Smooth muscle cell (in vitro differentiated cells): ENCODE data around the gene CCNQ. TPM values are rescaled to one million over a fixed set of nuclear protein-coding genes. Genes with fewer than 3 reads are reported as not detected.

ENCODE experiments used
- DNase-seq: peaks from one replicate; lab custom pipeline; 2025; ENCODE audit not compliant: unreplicated experiment; lab: John Stamatoyannopoulos, UW
- H2AFZ ChIP-seq: fragments of 200-600 bp; sonication (generic); 2 replicates; pipeline ENCODE4 v1.6.0; 2016; ENCODE audit warnings: antibody characterized with exemption, low read depth, mild to moderate bottlenecking
- H3F3A ChIP-seq: fragments of 200-600 bp; sonication (generic); 2 replicates; pipeline ENCODE4 v1.6.0; 2017; ENCODE audit warnings: antibody characterized with exemption, low read depth
- H3K27ac ChIP-seq: fragments of 200-600 bp; sonication (generic); 2 replicates; pipeline ENCODE4 v1.5.1; 2016; ENCODE audit warnings: low read depth, mild to moderate bottlenecking
- H3K27me3 ChIP-seq: fragments of 200-600 bp; sonication (generic); 2 replicates; pipeline ENCODE4 v1.6.1; 2016; ENCODE audit warnings: low read depth, mild to moderate bottlenecking
- H3K36me3 ChIP-seq: fragments of 200-600 bp; sonication (generic); 2 replicates; pipeline ENCODE4 v1.5.1; 2016; ENCODE audit warnings: low read depth
- H3K4me1 ChIP-seq: fragments of 200-600 bp; sonication (generic); 2 replicates; pipeline ENCODE4 v1.5.1; 2016; ENCODE audit warnings: low read depth
- H3K4me2 ChIP-seq: fragments of 200-600 bp; sonication (generic); 2 replicates; pipeline ENCODE4 v1.6.0; 2016; ENCODE audit warnings: mild to moderate bottlenecking
- H3K4me3 ChIP-seq: fragments of 200-600 bp; sonication (generic); 2 replicates; pipeline ENCODE4 v1.5.1; 2016; ENCODE audit warnings: mild to moderate bottlenecking
- H3K79me2 ChIP-seq: fragments of 200-600 bp; sonication (generic); 2 replicates; pipeline ENCODE4 v1.6.0; 2016; ENCODE audit warnings: low read depth, mild to moderate bottlenecking
- H3K9ac ChIP-seq: fragments of 200-600 bp; sonication (generic); 2 replicates; pipeline ENCODE4 v1.6.0; 2016; ENCODE audit warnings: low read depth
- H3K9me3 ChIP-seq: fragments of 200-600 bp; sonication (generic); replicated peaks from 2 replicates; pipeline ENCODE4 v1.5.1; 2016; ENCODE audit warnings: low read depth
- H4K20me1 ChIP-seq: fragments of 200-600 bp; sonication (generic); 2 replicates; pipeline ENCODE4 v1.6.0; 2016; ENCODE audit warnings: low read depth
- CTCF ChIP-seq: fragments of 200-600 bp; sonication (generic); IDR thresholded peaks from 2 replicates; pipeline ENCODE4 v1.5.1; 2017; ENCODE audit warnings: borderline replicate concordance, mild to moderate bottlenecking, antibody characterized with exemption; ENCODE audit not compliant: insufficient read depth, poor library complexity, severe bottlenecking
- WGBS: methylation state at CpG from one replicate; pipeline ENCODE4 v1.1.7; 2016; ENCODE audit warnings: low lambda C conversion rate; 5-methylcytosine and 5-hydroxymethylcytosine counted together
- polyA plus RNA-seq: library from polyadenylated mRNA; unstranded; fragments of >200 nt; fragmentation: Nextera tagmentation; extraction: Ambion mirVana; gene quantifications from 2 replicates; pipeline ENCODE4 v1.2.1, GENCODE V29; 2016
- total RNA-seq: library from RNA; depleted of rRNA; stranded (reverse); fragments of >200 nt; gene quantifications from 2 replicates; pipeline ENCODE4 v1.2.3, GENCODE V29; 2014

Gene CCNQ
- total and polyA plus RNA-seq, 2 experiments from 2014 or later: 9.4 to 27.3 TPM

- H3K27me3 ChIP-seq: no peaks in the 10 kb centered on the region
- no peak for DNase-seq
- no peaks in the 10 kb centered on the region for H3F3A ChIP-seq
- no peak overlapping the region for H3K4me2 ChIP-seq
- no peak for TF ChIP-seq CTCF
- no peak overlapping the region for H3K9ac ChIP-seq
- no peaks in the 10 kb centered on the region for H3K79me2 ChIP-seq
- H4K20me1 ChIP-seq: no peaks in the 10 kb centered on the region
- H3K36me3 ChIP-seq: no peaks in the 10 kb centered on the region
- no peak overlapping the region for H2AFZ ChIP-seq
- no peak overlapping the region for H3K27ac ChIP-seq
- no peaks in the 10 kb centered on the region for H3K9me3 ChIP-seq
- no peaks in the 10 kb centered on the region for H3K4me1 ChIP-seq
- WGBS: 92% methylated on average over 29 of the region's 29 CpGs
- H3K4me3 ChIP-seq: no peak overlapping the region
Observed at GRCh38 chrX:153588782-153589446, 10.0 kb downstream of the CCNQ start.

- H3F3A ChIP-seq: no peaks in the 10 kb centered on the region
- no peak overlapping the region for H2AFZ ChIP-seq
- no peaks in the 10 kb centered on the region for H3K4me1 ChIP-seq
- H3K36me3 ChIP-seq: no peaks in the 10 kb centered on the region
- H3K9me3 ChIP-seq: no peaks in the 10 kb centered on the region
- no peak overlapping the region for H3K4me2 ChIP-seq
- WGBS: 85% methylated on average over 18 of the region's 18 CpGs
- H3K27ac ChIP-seq: no peak overlapping the region
- no peaks in the 10 kb centered on the region for H3K79me2 ChIP-seq
- DNase-seq: no peak
- no peak overlapping the region for H3K9ac ChIP-seq
- no peak for TF ChIP-seq CTCF
- H3K4me3 ChIP-seq: no peak overlapping the region
- no peaks in the 10 kb centered on the region for H3K27me3 ChIP-seq
- H4K20me1 ChIP-seq: no peaks in the 10 kb centered on the region
Observed at GRCh38 chrX:153588021-153588781, 10.7 kb downstream of the CCNQ start.

GRCh38 chrX:153587342-153587741 is 11.6 kb downstream of the CCNQ start:
- Histone ChIP-seq H3K4me3 (no peak overlapping the region), H4K20me1 (no peaks in the 10 kb centered on the region), H3K36me3 (no peaks in the 10 kb centered on the region), H3K9ac (no peak overlapping the region), H3K27ac (no peak overlapping the region), H3K4me2 (no peak overlapping the region), H3K4me1 (no peaks in the 10 kb centered on the region), H3K27me3 (no peaks in the 10 kb centered on the region), H2AFZ (no peak overlapping the region), H3K9me3 (no peaks in the 10 kb centered on the region), H3F3A (no peaks in the 10 kb centered on the region), H3K79me2 (no peaks in the 10 kb centered on the region)
- 83% methylated on average over 10 of the region's 10 CpGs for WGBS
- TF ChIP-seq CTCF: no peak
- no peak for DNase-seq
